ENCODE results near the gene THTPA.
A peak's percentile ranks its signal among the peaks of the same experiment; 100 is the strongest.
"Not testable (repeated sequence)": the region's sequence is repeated elsewhere in the genome, so short reads cannot be mapped to it uniquely, and the experiment has no call there.

THTPA gene

GRCh38 chr14:23535943-23536342 is 20.1 kb upstream of the THTPA start:
- DNase-seq, result no peak

GRCh38 chr14:23536494-23536893 is 19.6 kb upstream of the THTPA start:
- no peak for DNase-seq

GRCh38 chr14:23536906-23537305 is 19.2 kb upstream of the THTPA start:
- not testable (repeated sequence) for DNase-seq

GRCh38 chr14:23537351-23538049 is 18.6 kb upstream of the THTPA start:
- no peak for DNase-seq

- DNase-seq, result no peak
Measured at GRCh38 chr14:23538050-23538718, 17.9 kb upstream of the THTPA start.

GRCh38 chr14:23538785-23539184 is 17.3 kb upstream of the THTPA start:
- no peak for DNase-seq

- peak in 1 of 2 experiments; percentile 15 for DNase-seq
Measured at GRCh38 chr14:23539248-23540140, 16.6 kb upstream of the THTPA start.

GRCh38 chr14:23540141-23540469 is 16.0 kb upstream of the THTPA start:
- DNase-seq, result no peak

GRCh38 chr14:23542261-23542660 is 13.8 kb upstream of the THTPA start:
- DNase-seq, result no peak

- no peak for DNase-seq
Measured at GRCh38 chr14:23543403-23543802, 12.7 kb upstream of the THTPA start.

- no peak for DNase-seq
Measured at GRCh38 chr14:23544511-23545447, 11.3 kb upstream of the THTPA start.

- DNase-seq, result no peak
Measured at GRCh38 chr14:23545740-23546365, 10.2 kb upstream of the THTPA start.

- no peak for DNase-seq
Measured at GRCh38 chr14:23546450-23547035, 9.5 kb upstream of the THTPA start.

GRCh38 chr14:23547924-23548323 is 8.1 kb upstream of the THTPA start:
- DNase-seq, result no peak

GRCh38 chr14:23548351-23549318 is 7.4 kb upstream of the THTPA start:
- no peak for DNase-seq

GRCh38 chr14:23550131-23550811 is 5.8 kb upstream of the THTPA start:
- no peak for DNase-seq

GRCh38 chr14:23550812-23551265 is 5.2 kb upstream of the THTPA start:
- no peak for DNase-seq

- peak; percentile 45 to 73 for DNase-seq
Measured at GRCh38 chr14:23551266-23552028, 4.6 kb upstream of the THTPA start, which contains the start of gene ZFHX2. Gene ZFHX2 (minus strand): TSS chr14:23551765. CDS start chr14:23535325, 16,440 bp downstream.

- no peak for DNase-seq
Measured at GRCh38 chr14:23555533-23555881, 564 bp upstream of the THTPA start.
